Ishikawa (cell line): ENCODE data around the gene LCE5A.

Source experiments
- CEBPB ChIP-seq: IDR thresholded peaks from 2 replicates; pipeline ENCODE4 v1.6.1; 2012
- CREB1 ChIP-seq: IDR thresholded peaks from 2 replicates; pipeline ENCODE4 v1.6.1; 2012; ENCODE audit warnings: low read depth
- EGR1 ChIP-seq: IDR thresholded peaks from 2 replicates; pipeline ENCODE4 v1.6.1; 2012
- EP300 ChIP-seq: IDR thresholded peaks from 2 replicates; pipeline ENCODE4 v1.6.1; 2012; ENCODE audit warnings: borderline replicate concordance
- FOXM1 ChIP-seq: IDR thresholded peaks from 2 replicates; pipeline ENCODE4 v1.6.1; 2012; ENCODE audit warnings: low read depth, borderline replicate concordance
- MAX ChIP-seq: IDR thresholded peaks from 2 replicates; pipeline ENCODE4 v1.6.1; 2012
- NFIC ChIP-seq: IDR thresholded peaks from 2 replicates; pipeline ENCODE4 v1.6.1; 2012
- RAD21 ChIP-seq: IDR thresholded peaks from 2 replicates; pipeline ENCODE4 v1.6.1; 2012; ENCODE audit warnings: low read depth
- TAF1 ChIP-seq: IDR thresholded peaks from 2 replicates; pipeline ENCODE4 v1.6.1; 2012; ENCODE audit warnings: low read depth, mild to moderate bottlenecking
- TCF12 ChIP-seq: IDR thresholded peaks from 2 replicates; pipeline ENCODE4 v1.6.1; 2012; ENCODE audit warnings: low read depth
- TEAD4 ChIP-seq: IDR thresholded peaks from 2 replicates; pipeline ENCODE4 v1.6.1; 2012
- USF1 ChIP-seq: IDR thresholded peaks from 2 replicates; pipeline ENCODE4 v1.6.1; 2012
- YY1 ChIP-seq: IDR thresholded peaks from 2 replicates; pipeline ENCODE4 v1.6.1; 2012; ENCODE audit warnings: low read depth
- ZBTB7A ChIP-seq: IDR thresholded peaks from 2 replicates; pipeline ENCODE4 v1.6.1; 2012; ENCODE audit warnings: low read depth
- TF ChIP-seq, protein P1 (sequence below): IDR thresholded peaks from 2 replicates; pipeline ENCODE4 v1.6.1; 2012; ENCODE audit warnings: low read depth, mild to moderate bottlenecking

Gene LCE5A

GRCh38 chr1:152515434-152515783, 4.8 kb downstream of the LCE5A start:
- TF ChIP-seq ZBTB7A, result no peak
- TF ChIP-seq USF1, result no peak
- no peak for TF ChIP-seq TCF12
- no peak for TF ChIP-seq TEAD4
- TF ChIP-seq EGR1, result no peak
- no peak for TF ChIP-seq FOXM1
- TF ChIP-seq, protein P1, sequence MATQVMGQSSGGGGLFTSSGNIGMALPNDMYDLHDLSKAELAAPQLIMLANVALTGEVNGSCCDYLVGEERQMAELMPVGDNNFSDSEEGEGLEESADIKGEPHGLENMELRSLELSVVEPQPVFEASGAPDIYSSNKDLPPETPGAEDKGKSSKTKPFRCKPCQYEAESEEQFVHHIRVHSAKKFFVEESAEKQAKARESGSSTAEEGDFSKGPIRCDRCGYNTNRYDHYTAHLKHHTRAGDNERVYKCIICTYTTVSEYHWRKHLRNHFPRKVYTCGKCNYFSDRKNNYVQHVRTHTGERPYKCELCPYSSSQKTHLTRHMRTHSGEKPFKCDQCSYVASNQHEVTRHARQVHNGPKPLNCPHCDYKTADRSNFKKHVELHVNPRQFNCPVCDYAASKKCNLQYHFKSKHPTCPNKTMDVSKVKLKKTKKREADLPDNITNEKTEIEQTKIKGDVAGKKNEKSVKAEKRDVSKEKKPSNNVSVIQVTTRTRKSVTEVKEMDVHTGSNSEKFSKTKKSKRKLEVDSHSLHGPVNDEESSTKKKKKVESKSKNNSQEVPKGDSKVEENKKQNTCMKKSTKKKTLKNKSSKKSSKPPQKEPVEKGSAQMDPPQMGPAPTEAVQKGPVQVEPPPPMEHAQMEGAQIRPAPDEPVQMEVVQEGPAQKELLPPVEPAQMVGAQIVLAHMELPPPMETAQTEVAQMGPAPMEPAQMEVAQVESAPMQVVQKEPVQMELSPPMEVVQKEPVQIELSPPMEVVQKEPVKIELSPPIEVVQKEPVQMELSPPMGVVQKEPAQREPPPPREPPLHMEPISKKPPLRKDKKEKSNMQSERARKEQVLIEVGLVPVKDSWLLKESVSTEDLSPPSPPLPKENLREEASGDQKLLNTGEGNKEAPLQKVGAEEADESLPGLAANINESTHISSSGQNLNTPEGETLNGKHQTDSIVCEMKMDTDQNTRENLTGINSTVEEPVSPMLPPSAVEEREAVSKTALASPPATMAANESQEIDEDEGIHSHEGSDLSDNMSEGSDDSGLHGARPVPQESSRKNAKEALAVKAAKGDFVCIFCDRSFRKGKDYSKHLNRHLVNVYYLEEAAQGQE, result no peak
- TF ChIP-seq NFIC, result no peak
- no peak for TF ChIP-seq EP300
- TF ChIP-seq CREB1, result no peak
- no peak for TF ChIP-seq MAX
- TF ChIP-seq TAF1, result no peak
- no peak for TF ChIP-seq YY1
- no peak for TF ChIP-seq CEBPB
- no peak for TF ChIP-seq RAD21

DNA sequence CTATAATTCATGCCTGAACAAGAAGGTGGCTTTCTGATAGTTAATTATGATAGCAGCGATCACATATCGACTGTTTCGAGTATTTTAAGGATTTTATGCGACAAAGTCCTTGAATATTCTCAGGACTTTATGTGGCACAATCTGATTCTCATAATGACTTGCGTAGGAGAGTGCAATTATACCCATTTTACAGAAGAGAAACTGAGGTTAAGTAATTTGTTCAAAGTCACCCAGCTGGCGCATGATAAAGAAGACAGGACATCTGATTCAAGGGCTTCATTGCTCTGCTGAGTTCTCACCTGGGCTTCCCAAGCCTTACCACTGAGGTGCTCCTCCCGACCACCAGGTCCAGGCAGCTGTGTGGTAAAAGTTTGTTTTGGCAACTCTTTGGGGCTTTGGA, 5.5 kb downstream of the LCE5A start:
- TF ChIP-seq ZBTB7A (no peak), EP300 (no peak), MAX (no peak), FOXM1 (no peak), CEBPB (no peak)

DNA sequence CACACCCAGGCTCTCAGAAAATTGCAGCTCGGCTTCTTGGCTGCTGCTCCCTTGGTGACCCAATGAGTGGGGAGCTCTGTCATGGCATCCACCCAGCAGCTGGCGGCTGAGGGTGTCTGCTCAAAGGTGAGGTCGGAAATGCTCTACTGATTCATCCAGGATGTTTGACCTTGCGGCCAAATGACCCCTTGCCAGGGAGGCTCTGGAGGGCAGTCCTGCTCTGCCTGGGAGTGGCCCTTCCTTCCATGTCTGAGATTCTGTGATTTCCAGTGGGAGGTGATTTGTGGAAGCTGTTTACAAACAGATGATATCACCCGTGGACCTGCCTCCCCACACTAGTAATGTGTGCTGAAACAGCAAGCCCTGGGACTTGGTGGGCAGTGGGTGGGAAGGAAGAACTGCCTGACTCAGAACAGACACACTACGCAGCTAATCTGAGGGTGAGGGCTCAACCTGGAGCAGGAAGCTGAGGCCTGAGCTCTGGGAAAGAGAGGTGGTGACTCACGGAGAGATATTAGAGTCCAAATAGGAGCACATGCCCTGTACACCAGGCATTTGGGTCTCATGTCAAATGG, 6.7 kb downstream of the LCE5A start:
- TF ChIP-seq EP300 (no peak), YY1 (no peak), CEBPB (no peak), NFIC (no peak), MAX (no peak), USF1 (no peak), TCF12 (no peak), TAF1 (no peak), RAD21 (no peak)

DNA sequence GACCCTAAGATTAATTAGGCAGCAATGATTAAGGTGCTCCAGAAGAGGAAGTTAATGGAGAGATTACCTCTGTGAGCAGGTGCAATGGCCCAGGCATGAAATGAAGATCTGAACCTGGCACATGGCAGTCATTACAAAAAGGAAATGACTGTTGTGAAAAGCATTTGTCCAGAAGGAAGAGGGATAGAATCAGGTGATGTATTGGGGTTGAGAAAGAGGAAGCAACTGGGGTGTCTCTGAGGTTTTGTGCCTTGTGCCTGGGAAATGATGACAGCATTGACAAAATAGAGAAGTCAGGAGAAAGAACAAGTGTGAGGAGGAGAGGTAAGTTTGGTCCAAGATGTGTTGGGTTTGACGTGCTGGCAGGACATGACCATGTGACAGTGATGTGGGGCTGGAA, 9.2 kb downstream of the LCE5A start:
- TF ChIP-seq USF1 (no peak), CEBPB (no peak), NFIC (no peak), CREB1 (no peak), ZBTB7A (no peak), YY1 (no peak), EP300 (no peak), TEAD4 (no peak), MAX (no peak), TCF12 (no peak), TAF1 (no peak), EGR1 (no peak)

- TF ChIP-seq NFIC (no peak), EGR1 (no peak), TCF12 (no peak), FOXM1 (no peak), ZBTB7A (no peak), YY1 (no peak), MAX (no peak), CEBPB (no peak)
- TF ChIP-seq, protein P1, result no peak
Measured at GRCh38 chr1:152520561-152521090, 10.0 kb downstream of the LCE5A start.
